ENCODE results near the gene FGD4. TPM values are rescaled to one million over a fixed set of nuclear protein-coding genes. Genes with fewer than 3 reads are reported as not detected.

FGD4 gene
- total RNA-seq (2014; rRNA removed; shearing (Covaris generic)) = 30.5 and 32.3 TPM in 2 replicates
- 8.5 and 14.5 TPM in 2 replicates for polyA plus RNA-seq (2015; cell fraction: cytosol; rRNA removed)
- polyA plus RNA-seq (2015; cell fraction: nucleus; rRNA removed) = 15.4 and 24.1 TPM in 2 replicates

DNA sequence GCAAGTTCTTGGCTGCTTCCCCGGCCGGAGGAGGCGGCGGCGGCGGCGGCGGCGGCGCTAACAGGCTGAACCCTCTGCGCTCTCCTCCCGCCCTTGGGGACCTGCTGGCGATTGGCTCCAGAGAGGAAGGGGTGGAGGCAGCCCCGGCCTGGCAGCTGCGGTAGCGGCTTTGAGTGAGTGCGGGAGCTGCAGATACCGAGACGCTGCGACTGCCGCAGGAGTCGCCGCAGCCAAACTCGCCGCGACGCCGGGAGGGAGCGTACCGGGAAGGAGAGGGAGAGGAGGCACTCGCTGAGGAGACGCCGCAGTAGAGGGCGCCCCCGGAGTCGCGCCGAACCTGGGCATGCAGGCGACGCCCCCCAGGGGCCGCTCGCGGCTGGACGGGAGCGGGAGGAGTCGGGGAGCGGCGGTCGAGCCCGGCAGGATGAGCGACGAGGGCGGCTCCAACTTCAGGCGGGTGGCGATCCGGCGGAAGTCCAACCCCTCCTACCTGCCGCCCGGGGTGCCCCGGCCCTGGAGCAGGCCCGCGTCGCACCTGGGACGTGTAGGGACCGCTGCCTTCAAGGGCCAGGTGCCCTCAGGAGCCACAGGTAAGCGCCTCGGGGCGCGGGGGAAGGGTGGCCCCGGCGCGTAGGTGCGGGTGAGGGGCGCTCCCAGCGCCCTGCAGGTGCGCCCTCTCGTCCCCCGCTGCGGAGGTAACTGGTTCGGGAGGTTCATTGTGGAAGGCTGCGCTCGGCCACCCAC lies at the start of gene FGD4:
Gene FGD4, plus strand, starts transcription at position 189 of the 744 bp plus-strand sequence.
- peak; percentile 84 for DNase-seq (ENCODE audit: low read depth, low spot score)
- in situ Hi-C loops (cut with HindIII; ENCODE audit: low pct_unique_long_range_greater_than_20kb, low sequenced_read_pairs) = no loop called here

- DNase-seq (ENCODE audit: low read depth, low spot score) = no peak
- in situ Hi-C loops (cut with HindIII; ENCODE audit: low pct_unique_long_range_greater_than_20kb, low sequenced_read_pairs) = no loop called here
These were observed 45.8 kb upstream of the FGD4 start for GRCh38 chr12:32353540-32353939.

- DNase-seq (ENCODE audit: low read depth, low spot score) = no peak
- in situ Hi-C loops (cut with HindIII; ENCODE audit: low pct_unique_long_range_greater_than_20kb, low sequenced_read_pairs) = no loop called here
These were observed 41.6 kb upstream of the FGD4 start for GRCh38 chr12:32357601-32358249.

DNA sequence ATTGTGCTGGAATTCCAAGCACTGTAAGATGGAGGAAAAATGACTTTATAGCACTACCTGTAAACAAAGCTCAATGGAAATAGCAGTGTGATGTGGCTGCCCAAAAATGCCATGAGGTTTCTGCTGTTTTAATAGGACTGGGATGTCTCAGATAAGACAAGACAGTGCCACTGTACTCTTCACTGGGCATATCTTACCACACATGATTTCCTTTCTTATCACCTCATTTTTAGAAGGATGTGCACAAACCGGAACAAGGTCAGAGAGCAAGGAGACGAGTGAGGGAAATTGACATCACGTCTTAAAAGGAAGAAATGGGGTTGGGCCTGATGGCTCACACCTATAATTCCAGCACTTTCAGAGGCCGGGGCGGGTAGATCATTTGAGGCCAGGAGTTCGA lies 38.4 kb upstream of the FGD4 start:
- in situ Hi-C loops (cut with HindIII; ENCODE audit: low pct_unique_long_range_greater_than_20kb, low sequenced_read_pairs) = no loop called here
- DNase-seq (ENCODE audit: low read depth, low spot score) = no peak

DNA sequence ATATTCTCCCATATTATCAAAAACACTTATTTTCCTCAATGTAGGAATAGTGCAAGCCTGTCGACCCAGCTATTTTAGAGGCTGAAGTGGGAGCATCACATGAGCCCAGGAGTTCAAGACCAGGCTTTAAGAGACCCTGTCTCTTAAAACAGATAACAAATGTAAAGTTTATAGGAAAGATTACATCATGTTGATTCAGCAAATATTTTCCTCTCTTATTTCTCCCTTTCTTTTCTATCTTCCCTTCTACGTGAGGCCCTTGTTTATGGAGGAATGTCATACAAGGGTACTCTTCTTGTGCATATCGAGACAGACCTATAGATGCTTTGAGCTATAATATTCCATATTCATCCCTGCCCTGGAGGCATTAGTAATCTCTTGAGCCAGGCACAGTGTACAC lies 36.5 kb upstream of the FGD4 start:
- in situ Hi-C loops (cut with HindIII; ENCODE audit: low pct_unique_long_range_greater_than_20kb, low sequenced_read_pairs) = no loop called here
- no peak for DNase-seq (ENCODE audit: low read depth, low spot score)

GRCh38 chr12:32365473-32366064 lies 33.8 kb upstream of the FGD4 start:
- DNase-seq (ENCODE audit: low read depth, low spot score) = peak; percentile 81
- in situ Hi-C loops (cut with HindIII; ENCODE audit: low pct_unique_long_range_greater_than_20kb, low sequenced_read_pairs) = no loop called here

GRCh38 chr12:32366714-32367113 lies 32.6 kb upstream of the FGD4 start:
- in situ Hi-C loops (cut with HindIII; ENCODE audit: low pct_unique_long_range_greater_than_20kb, low sequenced_read_pairs) = no loop called here

DNA sequence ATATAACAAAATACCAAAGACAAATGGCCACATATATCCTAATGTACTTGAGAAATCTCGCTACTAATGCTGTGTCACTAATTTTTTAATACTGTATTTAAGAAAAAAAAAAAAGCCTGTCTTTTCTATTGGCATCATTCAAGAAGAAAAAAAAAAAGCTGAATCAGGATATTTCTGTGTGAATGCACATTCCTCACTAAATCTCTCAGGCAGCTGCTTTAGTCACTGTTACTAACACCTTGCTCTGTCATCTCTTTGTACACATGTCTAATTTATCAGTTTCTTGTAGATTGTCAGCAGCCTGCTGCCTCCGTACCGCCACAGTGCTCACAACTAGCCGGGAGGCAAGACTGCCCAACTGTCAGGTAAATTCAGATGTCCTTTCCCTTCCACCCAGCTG lies 32.0 kb upstream of the FGD4 start:
- in situ Hi-C loops (cut with HindIII; ENCODE audit: low pct_unique_long_range_greater_than_20kb, low sequenced_read_pairs) = no loop called here

More at GRCh38 chr12:32366714-32367113, 32.6 kb upstream of the FGD4 start:
- no peak for DNase-seq (ENCODE audit: low read depth, low spot score)

DNA sequence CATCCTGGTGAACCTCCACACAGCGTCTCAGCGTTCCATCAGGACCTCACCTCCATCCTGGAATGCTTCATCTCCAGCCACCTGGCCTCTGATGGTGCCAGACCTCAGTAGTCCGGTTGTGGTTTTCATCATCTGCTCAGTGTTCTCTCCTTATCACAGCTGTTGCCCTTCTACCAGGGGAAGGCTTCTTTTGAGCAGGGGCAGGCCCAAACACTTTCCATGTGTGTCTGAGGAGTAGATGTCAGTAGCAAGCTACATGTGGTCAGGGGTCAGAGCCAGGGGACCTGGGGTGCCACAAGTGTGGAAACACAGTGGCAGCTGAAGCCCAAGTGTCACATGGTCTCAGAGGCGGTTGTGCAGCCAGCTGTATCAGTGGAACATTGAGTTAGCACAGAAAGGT lies 30.2 kb upstream of the FGD4 start:
- no peak for DNase-seq (ENCODE audit: low read depth, low spot score)
- in situ Hi-C loops (cut with HindIII; ENCODE audit: low pct_unique_long_range_greater_than_20kb, low sequenced_read_pairs) = no loop called here

More for the DNA sequence above, 32.0 kb upstream of the FGD4 start:
- DNase-seq (ENCODE audit: low read depth, low spot score) = no peak

DNA sequence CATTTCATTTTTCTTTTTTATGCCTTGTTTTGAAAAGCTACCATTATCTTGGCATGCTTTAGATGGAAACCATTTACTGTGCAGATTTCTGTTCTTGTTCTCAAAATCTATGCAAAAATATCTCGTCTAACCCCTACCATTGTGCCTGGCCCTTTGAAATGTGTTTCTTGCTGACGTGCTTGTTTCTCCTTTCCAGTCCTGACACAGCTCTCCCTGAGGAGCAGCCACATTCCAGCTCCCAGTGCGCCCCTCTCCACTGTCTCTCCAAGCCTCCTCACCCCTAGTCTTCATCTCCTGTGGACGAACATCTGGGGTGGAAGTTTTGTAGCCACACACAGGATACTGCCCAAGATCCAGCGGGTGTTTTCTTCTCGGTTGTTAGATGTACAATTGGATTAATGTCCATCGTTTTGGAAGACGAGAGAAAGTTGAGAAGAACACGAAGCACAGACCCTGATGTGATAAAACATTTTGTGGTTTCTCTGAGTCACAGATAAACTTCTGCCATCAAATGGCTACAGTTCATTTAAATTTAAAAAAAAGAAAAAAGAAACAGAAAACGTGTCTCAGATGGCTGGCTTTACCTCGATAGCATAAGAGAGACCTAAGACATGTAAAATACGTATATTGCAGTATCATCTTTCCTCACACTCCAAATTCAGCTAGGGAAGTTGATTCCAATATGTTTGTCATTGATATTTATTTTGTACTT lies 21.9 kb upstream of the FGD4 start:
- no peak for DNase-seq (ENCODE audit: low read depth, low spot score)
- in situ Hi-C loops (cut with HindIII; ENCODE audit: low pct_unique_long_range_greater_than_20kb, low sequenced_read_pairs) = no loop called here

GRCh38 chr12:32379213-32379612 lies 20.1 kb upstream of the FGD4 start:
- DNase-seq (ENCODE audit: low read depth, low spot score) = no peak
- in situ Hi-C loops (cut with HindIII; ENCODE audit: low pct_unique_long_range_greater_than_20kb, low sequenced_read_pairs) = no loop called here

- no peak for DNase-seq (ENCODE audit: low read depth, low spot score)
- in situ Hi-C loops (cut with HindIII; ENCODE audit: low pct_unique_long_range_greater_than_20kb, low sequenced_read_pairs) = no loop called here
These were observed 19.7 kb upstream of the FGD4 start for GRCh38 chr12:32379667-32380066.

- DNase-seq (ENCODE audit: low read depth, low spot score) = no peak
- in situ Hi-C loops (cut with HindIII; ENCODE audit: low pct_unique_long_range_greater_than_20kb, low sequenced_read_pairs) = no loop called here
These were observed 17.1 kb upstream of the FGD4 start for GRCh38 chr12:32382226-32382625.

GRCh38 chr12:32390572-32391219 lies 8.7 kb upstream of the FGD4 start:
- in situ Hi-C loops (cut with HindIII; ENCODE audit: low pct_unique_long_range_greater_than_20kb, low sequenced_read_pairs) = no loop called here
- DNase-seq (ENCODE audit: low read depth, low spot score) = no peak

DNA sequence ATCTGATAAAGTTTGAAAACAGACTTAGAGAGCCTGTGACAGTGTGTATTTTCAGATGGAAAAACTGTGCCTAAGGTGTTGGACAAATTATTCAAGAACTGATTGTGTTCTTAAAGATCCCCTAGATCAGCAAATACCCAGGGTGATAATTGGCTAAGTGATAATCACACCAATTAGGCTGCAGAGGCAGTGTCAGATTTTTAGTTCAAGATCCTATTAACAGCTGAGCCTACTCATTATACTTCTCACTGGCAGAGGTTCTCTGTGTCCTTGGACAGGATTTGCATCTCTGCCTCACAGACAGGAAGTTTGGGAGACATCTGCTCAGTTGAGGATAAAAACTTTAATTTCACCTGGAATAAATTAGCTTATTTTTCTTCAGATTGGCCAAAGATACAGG lies 4.3 kb upstream of the FGD4 start:
- in situ Hi-C loops (cut with HindIII; ENCODE audit: low pct_unique_long_range_greater_than_20kb, low sequenced_read_pairs) = no loop called here
- DNase-seq (ENCODE audit: low read depth, low spot score) = no peak

DNA sequence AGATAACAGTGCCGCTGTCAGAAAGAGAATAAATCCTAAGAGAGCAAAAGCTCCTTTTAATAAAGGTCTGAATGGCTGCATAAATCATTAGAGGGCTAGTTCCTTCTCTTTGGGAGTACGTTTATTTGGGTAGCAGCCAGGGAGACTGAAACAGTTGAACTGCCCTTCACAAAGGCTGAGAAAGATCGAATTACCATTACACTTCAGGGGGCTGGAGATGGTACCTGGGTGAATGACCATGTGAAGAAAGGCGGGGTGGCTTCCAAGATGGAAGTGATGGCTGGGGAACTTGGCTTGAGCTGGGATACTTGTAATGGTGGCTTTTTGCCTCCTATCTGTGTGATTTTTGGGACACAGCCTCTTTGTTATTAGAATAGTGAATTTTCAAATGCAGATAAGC lies 1.7 kb upstream of the FGD4 start:
- DNase-seq (ENCODE audit: low read depth, low spot score) = no peak
- in situ Hi-C loops (cut with HindIII; ENCODE audit: low pct_unique_long_range_greater_than_20kb, low sequenced_read_pairs) = no loop called here

DNA sequence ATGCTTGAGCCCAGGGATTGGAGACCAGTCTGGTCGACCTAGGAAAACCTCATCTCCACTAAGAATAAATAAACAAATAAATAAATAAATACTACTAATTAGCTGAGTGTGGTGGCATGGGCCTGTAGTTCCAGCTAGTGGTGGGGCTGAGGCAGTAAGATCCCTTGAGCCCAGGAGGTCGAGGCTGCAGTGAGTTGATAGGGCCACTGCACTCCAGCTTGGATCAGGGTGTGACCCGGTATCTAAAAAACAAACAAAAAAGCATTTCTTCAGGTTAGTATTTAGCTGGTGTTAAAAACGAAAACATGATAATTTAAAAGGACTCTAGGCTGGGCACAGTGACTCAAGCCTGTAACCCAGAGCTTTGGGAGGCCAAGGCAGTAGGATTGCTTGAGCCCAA lies 1.2 kb upstream of the FGD4 start:
- no peak for DNase-seq (ENCODE audit: low read depth, low spot score)
- in situ Hi-C loops (cut with HindIII; ENCODE audit: low pct_unique_long_range_greater_than_20kb, low sequenced_read_pairs) = no loop called here

Measured in SK-MEL-5 (cell line).